Dedifferentiated amniotic fluid mesenchymal stem cell (primary cell): ENCODE results near the gene ENTPD7.
"Not testable (repeated sequence)": the region's sequence is repeated elsewhere in the genome, so short reads cannot be mapped to it uniquely, and the experiment has no call there.

Experiments used
- DNase-seq: peaks from one replicate; pipeline ENCODE4 v3.0.0-alpha.2; 2016; ENCODE audit errors: extremely low spot score

ENTPD7 gene, protein sequence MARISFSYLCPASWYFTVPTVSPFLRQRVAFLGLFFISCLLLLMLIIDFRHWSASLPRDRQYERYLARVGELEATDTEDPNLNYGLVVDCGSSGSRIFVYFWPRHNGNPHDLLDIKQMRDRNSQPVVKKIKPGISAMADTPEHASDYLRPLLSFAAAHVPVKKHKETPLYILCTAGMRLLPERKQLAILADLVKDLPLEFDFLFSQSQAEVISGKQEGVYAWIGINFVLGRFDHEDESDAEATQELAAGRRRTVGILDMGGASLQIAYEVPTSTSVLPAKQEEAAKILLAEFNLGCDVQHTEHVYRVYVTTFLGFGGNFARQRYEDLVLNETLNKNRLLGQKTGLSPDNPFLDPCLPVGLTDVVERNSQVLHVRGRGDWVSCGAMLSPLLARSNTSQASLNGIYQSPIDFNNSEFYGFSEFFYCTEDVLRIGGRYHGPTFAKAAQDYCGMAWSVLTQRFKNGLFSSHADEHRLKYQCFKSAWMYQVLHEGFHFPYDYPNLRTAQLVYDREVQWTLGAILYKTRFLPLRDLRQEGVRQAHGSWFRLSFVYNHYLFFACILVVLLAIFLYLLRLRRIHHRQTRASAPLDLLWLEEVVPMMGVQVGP

DNA sequence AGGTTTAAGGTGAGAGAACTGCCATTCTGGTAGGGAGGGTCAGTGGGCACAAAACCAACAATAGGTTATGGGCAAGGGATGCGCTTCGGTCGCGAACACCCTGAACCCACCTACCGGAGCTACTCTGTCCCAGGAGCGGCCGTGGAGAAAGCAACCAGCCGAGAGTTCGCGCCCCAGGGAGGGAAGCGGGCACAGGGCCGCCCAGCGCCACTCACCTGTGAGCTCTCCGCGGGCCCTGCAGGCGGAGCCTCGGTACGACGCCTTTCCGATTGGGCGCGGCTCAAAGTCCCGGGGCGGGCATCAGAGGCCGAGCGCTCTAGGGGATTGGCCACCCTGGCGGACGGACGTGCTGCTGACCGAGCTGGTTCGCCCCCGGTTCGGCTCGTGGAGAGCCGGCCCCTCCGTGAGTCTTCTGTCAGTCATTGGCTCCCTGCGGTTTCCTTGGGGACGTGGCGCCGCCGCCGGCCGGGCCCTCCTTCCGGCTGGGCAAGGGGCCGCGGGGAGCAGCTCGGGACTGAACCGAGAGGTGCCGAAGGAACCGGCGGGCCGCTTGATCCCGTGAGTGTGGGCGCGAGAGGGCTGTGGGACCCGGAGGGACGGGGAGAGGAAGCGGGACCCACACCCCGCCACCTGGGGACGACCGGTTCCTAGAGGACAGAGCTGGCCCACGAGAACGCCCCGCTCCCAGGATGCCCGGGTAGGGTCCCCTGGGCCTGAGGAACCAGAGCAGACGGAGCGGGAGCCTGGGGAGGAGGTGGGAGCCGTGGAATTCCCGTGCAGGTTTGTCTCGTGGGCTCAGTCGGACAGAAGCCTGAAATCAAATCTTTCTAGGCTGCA is at the start of gene ENTPD7:
Gene ENTPD7, plus strand, starts transcription at position 479 of the 837 bp plus-strand sequence. CDS start 448 bp downstream, outside the sequence.
- peak; percentile 96 for DNase-seq

DNA sequence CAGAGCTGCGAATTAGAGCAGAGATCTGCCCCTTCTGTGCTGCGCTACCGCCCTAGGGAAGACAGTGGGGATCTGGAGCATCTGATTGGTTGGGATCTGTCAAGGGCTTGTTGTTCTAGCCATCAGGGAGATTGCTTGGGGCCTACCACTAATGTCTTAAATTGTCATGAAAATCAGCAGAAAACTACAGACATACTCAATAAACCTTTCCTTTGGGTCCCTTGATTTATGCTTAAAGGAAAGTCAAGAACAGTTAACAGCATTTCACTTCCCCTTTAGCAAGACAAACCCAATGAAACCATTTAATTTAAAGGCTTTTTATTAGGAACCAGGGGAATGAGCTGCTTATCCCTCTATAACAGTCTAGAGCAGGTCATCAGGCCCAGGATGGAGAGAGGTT is 49.1 kb upstream of the ENTPD7 start:
- DNase-seq = no peak

DNA sequence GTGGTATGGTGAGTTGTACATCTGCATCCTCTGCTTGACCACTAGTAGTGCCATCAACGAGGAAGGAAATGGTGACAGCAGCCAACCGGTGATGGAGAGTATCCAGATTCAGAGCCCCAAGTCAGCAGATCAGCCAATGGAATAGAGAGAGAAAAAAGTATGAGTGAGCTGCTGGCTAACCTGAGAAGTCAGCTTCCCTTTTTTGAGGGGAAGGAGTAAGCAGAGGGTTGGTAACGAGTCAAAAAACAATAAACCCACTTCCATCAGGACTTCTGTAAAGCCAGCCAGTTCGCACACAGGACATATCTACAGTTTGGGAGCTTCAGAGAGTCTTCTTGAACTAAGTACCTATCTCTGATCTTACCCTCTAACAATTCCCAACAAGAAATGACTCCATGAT is 48.0 kb upstream of the ENTPD7 start:
- no peak for DNase-seq

DNA sequence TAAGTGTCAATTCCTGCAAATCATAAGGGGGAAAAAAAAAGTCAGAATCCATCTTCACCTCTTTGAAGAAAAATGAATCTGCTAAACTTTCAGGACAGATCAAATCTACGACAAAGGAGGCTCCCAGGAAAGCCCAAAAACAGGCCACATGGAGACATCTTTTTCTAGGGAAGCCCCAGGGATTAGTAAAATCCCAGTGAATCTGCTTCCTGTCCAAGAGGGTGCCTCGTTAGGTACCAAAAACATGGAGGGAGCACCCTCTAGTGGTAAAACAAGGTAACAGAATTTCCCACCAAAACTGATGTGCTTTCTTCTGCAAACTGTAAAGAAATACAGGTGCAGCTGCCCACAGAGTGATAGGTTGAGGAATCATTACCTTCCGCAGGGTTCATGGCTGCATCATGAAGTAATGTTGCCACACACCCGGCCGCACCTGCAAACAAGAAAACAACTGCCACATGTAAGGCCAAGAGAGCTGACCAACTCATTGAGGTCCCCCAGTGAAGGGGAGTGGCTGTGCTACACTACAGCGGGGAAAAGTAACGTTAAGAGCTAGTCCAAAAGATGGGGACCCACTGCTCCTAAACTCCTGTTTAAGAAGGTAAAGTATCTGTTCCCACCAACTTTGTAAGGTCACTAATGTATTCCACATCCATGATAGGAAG is 47.0 kb upstream of the ENTPD7 start:
- DNase-seq = peak; percentile 53

DNA sequence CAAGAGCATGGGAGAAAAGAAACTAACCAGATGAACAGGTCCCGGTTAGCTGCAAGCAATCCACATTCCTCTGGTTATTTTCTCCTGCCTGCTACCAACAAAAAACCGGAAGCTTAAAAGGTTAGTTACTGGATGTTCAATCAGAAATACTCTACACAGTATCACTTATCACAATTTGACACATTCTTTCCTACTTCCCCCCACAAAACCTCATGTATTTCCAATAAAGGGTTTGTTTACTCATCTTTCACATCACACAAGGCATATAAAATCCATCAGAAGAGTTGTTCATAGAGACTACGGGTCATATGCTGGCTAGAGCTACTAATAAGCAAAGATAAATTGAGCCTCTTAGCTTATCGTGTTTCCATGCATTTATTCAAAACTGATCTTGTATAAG is 43.9 kb upstream of the ENTPD7 start:
- DNase-seq = no peak

DNA sequence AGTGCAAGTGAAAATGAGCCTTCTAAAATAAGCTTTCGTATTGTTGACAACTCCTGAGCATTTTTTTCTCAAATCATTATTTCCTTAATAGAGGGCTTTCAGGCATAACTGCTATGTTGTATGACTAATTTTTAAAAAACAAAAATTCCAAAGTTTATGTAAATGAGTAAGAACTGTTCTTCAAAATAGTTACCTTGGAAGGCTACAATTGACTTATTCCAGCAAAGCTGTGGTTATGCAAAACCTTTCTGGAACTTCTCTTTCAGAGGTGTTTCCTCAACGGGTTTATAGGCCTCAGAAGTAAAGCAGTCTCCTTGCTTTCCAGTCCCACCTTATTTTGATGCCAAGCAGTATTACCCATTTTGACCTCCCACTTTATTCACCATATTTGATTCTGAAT is 41.6 kb upstream of the ENTPD7 start:
- DNase-seq = no peak

DNA sequence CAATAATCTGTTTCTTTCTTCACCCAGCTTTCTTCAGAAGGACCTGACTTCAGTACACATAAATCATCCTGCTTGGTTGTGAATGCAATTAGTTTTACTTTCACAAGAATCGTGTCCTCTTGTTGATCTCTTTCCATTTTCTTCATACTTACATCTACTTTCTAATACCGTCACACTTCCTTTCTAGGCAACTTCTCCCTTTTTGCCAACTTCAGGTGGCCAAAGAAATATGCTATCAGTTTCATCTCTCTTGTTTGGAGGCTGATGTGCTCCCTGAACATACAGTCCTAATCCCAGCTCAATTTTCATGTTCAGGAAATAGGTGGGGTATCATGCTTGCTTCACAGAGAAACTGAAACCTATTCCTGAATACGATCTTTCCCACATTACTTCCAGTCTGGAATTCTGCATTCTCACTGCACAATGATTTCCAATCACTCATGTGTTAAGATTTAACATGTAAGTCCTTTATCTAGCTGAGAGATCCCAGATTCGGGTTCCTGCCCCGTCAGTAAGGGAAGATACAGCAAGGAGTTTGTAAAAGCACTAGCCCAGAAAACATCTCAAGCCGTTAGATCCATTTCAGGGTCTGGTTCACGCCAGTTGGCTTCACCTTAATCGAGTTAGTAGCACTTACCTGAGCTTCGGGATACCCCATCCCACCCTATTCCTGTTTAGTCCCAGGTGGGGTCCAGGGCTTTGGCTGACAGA is 40.1 kb upstream of the ENTPD7 start:
- DNase-seq = no peak

DNA sequence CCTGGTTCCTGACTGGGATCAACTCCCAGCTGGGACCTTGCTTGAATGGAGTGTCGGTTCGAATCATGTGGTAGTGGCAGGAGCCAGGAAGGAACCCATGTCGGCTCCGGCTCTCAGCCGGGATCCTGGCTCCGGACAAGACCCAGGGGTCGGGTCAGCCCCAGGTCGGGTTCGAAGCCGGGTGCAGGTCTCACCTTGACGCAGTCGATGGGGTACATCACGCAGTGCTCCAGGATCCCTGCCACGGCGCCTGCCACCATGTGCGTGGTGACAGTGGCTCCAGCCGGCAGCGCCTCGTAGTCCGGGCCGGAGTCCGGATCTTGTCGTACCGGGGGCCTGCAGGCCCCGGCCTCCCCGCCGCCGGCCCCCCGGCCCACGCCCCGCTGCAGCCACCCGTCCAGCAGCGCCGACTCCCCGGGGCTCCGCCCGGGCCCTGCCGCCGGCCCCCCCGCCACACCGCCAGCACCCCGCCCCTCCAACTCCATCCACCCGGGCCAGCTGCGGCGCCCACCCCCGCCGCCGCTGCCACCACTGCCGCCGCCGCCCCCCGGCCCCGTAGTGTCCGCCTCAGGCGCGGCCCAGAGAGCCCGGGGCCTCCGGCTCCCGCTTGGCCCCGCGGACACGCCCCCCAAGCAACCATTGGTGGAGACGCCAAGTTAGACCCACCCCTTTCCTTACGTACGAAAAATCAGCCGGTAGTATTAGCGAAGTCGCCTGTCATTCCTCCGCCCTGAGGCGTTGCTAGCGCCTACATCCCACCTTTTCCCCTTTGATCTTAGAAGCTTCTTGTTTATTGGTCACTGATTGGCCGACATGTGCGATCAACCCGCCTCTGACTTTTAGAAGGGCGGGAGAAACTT is 39.2 kb upstream of the ENTPD7 start, which contains the start of gene SLC25A28:
Gene SLC25A28, minus strand, starts transcription at position 589 of the 860 bp plus-strand sequence. Its CDS starts 104 bp downstream, at position 485.
- DNase-seq = peak; percentile 100

DNA sequence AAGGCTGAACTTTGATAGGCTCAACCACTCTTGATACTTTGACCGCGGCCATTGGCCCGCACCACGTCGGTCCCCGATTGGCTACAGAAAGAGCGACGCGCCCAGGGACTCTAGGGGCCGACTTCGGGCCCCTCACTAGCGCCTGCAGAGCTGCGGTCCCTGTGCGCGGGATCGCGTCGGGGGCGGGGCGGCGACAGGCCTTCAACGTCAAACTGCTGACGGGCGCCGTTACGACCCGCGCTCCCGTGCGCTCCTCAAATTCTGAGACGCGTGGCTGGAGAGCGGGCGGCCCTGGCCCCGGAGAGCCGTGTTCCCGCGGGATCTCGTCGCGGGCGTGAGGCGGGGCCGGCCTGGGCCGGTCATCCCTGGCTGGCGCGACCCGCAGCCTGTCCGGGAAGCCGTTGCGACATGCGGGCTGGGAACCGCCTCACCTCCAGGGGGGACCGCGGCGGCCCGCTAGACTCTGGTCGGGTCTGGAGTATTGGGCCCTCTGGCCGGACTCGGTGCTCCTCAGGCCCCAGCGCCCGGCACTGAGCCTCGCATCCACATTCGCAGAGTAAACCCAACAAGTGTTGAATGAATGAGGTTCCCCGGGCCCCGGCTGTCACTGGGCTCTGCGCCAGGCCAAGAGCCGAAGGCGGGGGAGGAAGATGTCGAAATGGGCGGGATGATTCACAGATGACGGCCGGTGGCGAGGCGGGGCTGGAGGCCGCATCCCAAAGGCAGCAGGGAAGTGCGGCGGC is 38.4 kb upstream of the ENTPD7 start:
- DNase-seq = peak; percentile 92

DNA sequence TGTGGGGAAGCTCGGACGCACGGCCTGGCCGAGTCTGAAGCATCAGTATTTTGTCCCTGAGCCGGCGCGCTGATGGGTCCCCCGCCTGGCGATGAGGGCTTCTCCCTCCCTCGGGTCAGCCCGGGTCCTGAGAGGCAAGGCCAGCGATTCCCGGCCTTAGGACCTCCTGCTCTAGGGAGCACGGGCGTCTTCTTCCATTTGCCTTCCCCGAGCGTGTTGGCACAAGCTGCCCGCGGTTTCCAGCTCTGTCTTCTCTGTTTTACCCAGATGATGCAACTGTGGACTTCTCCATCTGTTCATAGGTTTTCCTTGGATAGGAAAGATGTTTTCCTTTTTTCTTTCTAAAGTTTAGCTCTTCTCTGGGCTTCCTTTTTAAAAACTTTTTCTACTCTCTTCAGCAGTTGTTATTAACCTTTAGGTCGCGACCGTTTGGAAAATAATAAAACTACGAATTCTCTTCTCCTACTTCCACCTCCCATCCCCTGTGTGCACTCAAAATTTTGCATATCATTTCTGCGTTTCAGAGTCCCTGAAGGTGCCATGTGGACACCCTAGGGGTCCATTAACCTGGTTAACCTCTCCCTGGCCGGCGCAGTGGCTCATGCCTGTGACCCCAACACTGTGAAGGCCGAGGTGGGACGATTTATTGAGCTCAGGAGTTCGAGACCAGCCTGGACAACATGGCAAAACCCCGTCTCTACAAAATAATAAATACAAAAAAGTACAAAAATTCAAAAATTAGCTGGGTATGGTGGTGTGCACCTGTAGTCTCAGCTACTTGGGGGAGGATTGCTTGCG is 37.7 kb upstream of the ENTPD7 start:
- no peak for DNase-seq

DNA sequence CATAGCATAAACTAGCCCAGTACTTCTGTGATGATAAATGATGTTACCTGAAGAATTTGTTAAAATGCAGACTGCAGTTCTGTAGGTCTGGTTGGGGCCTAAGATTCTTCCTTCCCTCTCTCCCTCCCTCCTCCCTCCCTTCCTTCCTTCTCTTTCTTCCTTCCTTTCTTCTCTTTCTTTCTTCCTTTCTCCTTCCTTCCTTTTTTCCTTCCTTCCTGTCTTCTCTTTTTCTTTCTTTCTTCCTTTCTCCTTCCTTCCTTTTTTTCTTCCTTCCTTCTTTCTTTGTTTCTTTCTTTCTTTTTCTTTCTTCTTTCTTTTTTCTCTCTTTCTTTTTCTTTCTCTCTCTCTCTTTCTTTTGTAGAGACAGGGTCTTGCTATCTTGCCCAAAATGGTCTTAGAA is 35.4 kb upstream of the ENTPD7 start:
- no peak for DNase-seq

DNA sequence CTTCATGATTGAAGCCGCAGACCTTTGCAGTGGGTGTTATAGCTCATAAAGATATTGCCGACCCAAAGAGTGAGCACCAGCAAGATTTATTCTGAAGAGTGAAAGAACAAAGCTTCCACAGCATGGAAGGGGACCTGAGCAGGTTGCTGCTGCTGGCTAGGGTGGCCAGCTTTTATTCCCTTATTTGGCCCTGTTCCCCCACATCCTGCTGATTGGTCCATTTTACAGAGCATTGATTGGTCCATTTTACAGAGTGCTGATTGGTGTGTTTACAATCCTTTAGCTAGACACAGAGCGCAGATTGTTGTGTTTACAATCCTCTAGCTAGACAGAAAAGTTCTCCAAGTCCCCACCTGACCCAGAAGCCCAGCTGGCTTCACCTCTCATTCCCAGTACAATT is 34.2 kb upstream of the ENTPD7 start:
- not testable (repeated sequence) for DNase-seq

DNA sequence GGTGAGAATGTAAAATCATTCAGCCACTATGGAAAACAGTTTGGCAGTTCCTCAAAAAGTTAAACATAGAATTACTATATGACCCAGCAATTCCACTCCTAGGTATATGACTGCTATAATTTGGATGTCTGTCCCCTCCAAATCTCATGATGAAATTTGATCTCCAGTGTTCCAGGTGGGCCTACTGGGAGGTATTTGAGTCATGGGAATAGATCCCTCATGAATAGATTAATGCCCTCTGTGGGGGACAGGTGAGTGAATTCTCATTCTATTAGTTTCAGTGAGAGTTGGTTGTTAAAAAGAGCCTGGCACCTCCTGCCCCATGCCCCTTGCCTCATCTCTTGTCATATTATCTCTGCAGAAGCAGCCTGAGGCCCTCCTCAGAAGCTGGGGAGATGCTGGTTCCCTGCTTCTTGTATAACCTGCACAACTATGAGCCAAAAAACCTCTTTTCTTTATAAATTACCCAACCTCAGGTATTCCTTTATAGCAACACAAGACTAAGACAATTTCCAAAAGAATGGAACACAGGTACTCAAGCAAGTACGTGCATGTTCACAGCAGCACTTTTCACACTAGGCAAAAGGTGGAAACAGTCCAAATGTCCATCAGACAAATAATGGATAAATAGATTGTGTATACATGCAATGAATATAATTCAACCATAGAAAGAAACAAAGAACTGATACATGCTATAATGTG is 30.2 kb upstream of the ENTPD7 start:
- DNase-seq = no peak

DNA sequence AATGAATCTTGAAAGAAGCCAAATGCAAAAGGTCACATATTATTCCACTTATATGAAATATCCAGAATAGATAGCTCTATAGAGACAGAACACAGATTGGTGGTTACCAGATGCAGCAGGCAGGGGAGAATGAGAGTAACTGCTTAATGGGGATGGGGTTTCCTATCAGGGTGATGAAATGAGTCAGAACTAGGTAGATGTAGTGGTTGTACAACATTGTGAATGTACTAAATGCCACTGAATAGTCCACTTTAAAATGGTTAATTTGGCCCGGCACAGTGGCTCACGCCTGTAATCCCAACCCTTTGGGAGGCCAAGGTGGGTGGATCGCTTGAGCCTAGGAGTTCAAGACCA is 29.7 kb upstream of the ENTPD7 start:
- no peak for DNase-seq

DNA sequence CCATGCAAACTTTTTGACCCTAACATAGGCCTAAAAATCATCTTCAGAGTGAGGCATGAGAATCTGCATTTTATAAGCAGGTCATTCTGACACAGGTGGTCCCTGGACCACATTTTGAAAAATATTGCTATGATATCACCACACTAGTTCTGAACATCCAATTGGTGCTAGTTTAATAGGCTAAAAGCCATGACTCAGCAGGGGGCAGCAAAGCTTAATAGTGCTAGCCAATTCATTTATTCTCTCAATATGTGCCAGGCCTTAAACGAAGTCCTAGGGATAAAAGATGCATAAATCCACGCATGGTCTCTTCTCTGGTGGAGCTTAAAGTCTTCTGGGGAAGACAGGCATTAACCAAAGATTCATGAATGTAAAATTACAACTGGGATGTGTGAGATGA is 28.9 kb upstream of the ENTPD7 start:
- peak; percentile 51 for DNase-seq

DNA sequence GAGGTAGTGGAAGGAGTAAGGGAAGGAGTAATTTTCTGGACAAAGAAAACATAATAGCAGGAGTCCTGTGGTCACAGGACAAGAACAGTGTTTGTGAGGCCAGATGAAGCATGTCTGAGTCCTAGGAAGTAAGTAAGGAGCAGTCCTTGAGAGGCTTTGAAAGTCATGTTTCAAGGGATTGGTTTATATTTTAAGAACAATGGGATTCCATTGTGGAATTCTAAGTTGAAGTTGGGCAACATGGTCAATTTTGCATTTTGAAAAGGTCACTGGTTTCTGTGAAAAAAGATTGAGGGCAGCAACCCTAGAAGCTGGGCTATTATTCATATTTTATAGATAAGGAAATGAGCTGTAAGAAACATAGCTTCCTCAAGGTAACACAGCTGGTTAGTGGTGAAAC is 28.3 kb upstream of the ENTPD7 start:
- DNase-seq = no peak

DNA sequence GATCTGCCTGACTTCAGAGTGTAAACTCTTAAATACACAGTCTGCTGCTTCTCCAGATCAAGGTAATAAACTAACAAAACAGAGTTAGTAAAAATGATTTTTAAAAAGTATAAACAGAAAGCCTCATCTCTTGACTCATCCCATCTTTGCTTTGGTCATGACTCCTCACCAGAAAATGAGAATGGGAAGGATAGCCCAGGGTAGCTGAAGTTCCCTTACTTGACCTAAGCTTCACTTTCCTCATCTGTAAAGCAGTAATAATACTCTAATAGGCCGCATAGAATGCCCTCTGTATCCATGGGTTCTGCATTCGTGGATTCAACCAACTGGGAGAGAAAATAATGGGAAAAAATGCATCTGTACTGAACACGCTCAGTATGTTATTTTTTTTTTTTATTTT is 27.8 kb upstream of the ENTPD7 start:
- no peak for DNase-seq

DNA sequence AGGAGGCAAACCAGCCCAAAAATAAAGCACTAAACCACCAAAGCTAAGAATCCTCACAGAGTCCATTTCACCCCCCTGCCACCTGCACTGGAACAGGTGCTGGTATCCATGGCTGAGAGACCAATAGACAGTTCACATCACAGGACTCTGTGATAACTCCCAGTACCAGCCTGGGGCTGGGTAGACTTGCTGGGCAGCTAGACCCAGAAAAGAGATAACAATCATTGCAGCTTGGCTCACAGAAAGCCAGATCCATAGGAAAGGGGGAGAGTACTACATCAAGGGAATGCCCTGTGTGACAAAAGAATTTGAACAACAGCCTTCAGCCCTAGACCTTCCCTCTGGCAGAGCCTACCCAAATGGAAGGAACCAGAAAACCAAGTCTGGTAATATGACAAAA is 25.5 kb upstream of the ENTPD7 start:
- DNase-seq = no peak
